NK-92 (cell line): ENCODE results near the gene RAET1L.
"Not testable (repeated sequence)": the region's sequence is repeated elsewhere in the genome, so short reads cannot be mapped to it uniquely, and the experiment has no call there.

Experiments used
- DNase-seq: peaks from one replicate; lab custom pipeline; 2025; ENCODE audit not compliant: unreplicated experiment; lab: John Stamatoyannopoulos, UW

RAET1L gene

GRCh38 chr6:150044621-150045145, 19.4 kb upstream of the RAET1L start:
- no peak for DNase-seq

GRCh38 chr6:150043501-150044412, 18.4 kb upstream of the RAET1L start:
- DNase-seq, result no peak

DNA sequence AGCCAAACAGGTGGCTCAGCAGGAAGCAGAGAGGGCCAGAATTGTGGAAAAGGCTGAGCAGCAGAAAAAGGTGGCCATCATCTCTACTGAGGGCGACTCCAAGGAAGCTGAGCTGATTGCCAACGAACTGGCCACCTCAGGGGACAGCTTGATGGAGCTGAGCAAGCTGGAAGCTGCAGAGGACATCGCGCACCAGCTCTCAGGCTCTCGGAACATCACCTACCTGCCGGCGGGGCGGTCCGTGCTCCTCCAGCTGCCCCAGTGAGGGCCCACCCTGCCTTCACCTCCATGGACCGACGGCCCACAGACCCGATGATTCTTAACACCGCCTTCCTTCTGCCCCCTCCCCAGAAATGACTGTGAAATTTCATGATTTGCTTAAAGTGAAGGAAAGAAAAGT, 17.8 kb upstream of the RAET1L start:
- DNase-seq, result no peak

DNA sequence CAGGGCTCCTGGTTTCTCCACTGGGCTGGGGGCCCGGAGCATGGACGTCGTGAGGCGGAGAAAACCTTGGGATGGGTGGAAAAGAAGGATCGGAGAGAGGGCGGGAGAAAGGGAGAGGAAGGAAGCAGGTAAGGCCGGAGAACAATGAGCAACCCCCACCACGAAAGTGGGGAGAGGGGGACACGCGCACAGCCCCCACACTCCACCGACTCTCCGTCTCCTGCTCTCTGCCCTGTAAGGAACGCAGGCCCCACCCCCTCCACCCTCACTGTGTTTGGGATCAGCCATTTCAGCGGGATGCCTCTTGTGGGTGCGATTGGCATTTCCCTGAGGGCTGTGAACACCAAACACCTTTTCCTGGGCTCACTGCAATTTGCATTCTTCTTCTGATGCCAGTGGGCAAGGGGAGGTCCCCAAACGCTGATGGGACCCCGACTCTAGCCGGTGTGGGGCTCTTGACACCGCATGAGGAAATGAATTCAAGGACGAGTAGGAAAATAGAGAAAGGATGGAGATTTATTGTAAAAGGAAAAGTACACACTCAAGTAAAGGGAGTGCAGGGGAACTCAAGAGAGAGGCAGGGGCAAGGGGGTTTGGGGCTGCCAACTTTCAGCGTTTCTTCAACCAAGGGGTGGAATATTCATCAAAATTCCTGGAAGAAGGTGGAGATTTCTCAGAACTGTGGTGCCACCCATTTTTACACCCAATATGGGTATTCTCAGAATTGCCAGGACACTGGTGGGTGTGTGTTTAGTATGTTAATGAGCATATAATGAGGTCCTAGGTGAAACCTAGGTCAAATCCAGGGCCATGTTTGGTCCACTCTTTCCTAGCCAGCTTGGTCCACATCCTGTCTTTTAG, 13.1 kb upstream of the RAET1L start:
- DNase-seq, result no peak

GRCh38 chr6:150037526-150038201, 12.3 kb upstream of the RAET1L start:
- DNase-seq, result no peak

DNA sequence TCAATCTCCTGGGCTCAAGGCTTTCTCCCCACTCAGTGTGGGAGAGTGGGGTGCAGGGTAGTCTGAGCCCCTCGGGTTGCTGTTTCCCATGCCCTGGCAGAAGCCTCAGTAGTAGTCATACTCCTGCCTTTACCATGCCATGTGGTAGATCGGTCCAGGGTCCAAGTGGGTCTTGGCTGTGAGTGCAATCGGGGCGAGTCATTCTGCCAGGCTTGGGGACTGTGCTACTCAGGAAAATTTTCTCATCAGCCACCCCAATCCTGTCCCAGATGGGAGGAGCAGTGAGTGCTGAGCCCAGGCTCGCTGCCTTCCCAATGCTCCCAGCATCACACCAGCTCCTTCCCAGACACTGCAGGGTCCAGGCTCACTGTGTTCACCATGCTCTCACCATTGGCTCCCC, 10.7 kb upstream of the RAET1L start:
- no peak for DNase-seq

- no peak for DNase-seq
Measured at GRCh38 chr6:150033207-150033771, 8.0 kb upstream of the RAET1L start.

GRCh38 chr6:150032598-150032997, 7.3 kb upstream of the RAET1L start:
- DNase-seq, result no peak

DNA sequence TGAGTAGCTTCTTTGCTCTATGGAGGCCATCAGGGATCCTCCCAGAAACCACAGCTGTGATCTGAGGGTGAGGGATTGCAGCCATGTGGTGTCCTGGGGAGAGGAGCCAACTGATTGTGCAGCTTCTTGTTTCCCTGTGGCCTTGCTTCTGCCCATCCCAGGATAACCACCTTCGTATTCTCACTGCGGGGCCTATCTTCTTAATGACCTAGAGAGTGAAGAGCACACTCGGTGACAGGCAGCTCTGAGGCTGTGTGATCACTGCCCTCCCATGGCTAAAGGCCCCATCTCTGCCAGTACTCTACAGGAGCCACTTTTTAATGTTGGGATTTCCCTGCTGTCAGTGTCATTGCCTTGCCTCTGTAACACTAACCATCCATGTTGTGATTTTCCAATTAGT, 5.3 kb upstream of the RAET1L start:
- no peak for DNase-seq

DNA sequence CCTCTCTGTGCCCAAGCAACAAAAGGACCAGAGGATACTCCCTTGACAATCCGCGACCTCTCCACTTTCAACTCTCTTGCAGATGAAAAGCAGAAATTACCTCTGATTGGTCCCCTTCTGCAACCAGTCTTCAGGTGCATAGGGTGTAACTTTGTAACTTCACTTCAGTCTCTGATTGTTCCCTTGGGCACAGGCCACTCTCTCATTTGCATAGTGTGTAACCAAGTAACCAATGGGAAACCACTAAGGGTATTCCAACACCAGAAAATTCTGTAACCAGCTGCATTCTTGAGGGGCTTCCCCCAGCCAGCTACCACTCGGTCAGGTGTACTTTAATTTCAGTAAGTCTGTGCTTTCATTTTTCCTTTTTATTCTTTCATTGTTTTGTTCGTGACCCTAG, 4.4 kb upstream of the RAET1L start:
- DNase-seq, result no peak

- no peak for DNase-seq
Measured at GRCh38 chr6:150029276-150029675, 3.9 kb upstream of the RAET1L start.

GRCh38 chr6:150028799-150029198, 3.5 kb upstream of the RAET1L start:
- no peak for DNase-seq

GRCh38 chr6:150027806-150028565, 2.7 kb upstream of the RAET1L start:
- DNase-seq, result no peak

- no peak for DNase-seq
Measured at GRCh38 chr6:150026976-150027805, 1.9 kb upstream of the RAET1L start.

DNA sequence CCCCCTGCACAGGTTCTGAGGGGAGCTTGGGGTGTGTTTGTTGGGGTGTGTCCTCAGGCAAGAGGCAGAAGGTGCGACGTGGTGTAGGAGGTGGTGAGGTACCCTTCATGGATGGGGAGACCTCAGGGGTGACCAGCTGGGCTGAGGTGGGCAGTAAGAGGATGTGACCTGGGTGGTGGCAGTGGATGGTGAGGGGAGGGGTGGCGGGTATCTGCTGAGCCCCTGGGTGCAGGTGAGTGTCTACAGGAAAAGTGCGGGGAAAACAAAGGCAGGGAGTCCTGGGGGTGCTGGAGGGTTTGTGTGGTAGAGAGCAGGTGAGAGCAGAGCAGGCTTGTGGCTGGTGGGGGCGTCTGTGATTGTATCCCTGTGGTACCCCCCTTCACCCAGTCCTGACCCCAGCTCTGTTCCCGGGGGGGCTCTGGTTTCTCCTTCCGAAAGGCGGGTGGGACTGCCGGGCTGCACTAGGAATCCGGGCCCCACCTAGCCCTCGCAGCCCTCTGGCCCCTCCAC, 631 bp downstream of the RAET1L start:
- DNase-seq, result no peak

GRCh38 chr6:150024021-150024420, 1.3 kb downstream of the RAET1L start:
- not testable (repeated sequence) for DNase-seq

- DNase-seq, result not testable (repeated sequence)
Measured at GRCh38 chr6:150021870-150022269, 3.5 kb downstream of the RAET1L start.

DNA sequence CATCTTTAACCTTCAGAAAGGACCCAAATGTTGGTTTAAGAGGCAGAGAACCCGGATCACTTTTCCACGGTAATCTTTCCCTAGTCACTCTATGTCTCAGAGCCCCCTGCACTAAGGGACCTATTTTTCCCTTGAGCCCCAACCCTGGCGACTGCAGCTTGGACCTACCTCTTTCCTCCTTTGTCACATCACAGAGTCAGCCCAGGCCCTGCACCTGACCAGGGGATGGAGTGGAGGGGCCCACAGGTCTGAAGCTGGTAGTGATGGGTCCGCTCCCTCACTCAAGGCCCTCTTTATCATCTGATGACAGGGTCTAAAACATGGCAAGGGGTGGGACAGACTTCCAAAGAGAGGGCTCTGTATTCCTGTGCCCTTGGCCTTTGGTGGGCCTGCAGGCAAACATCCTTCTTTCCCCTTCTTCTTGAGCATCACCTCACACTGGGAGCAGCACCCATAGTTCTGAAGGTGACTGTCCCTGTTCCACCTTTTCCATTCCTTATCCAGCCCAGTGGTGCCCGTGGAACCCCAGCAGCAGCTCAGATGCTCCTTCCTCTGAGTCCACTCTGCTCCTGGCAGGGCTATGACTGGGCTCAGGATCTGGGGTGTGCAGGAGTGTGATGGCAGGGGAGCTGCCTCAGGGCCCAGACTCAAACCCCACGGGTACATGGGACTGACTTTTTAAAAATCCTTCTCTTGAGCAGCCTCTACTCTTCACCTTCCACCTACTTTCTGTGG, 6.3 kb downstream of the RAET1L start:
- no peak for DNase-seq
